Stimulated activated CD4-positive, alpha-beta T cell treated with anti-CD3 and anti-CD28 coated beads, Interleukin-2, amount 100 ng/mL, for 48 hours (primary cell): Measurements from ENCODE around the gene MYO16.

Experiments used
- DNase-seq, 2 donors: peaks; one replicate each; pipeline ENCODE4 v3.0.0-alpha.2; 2020

Gene MYO16

GRCh38 chr13:109256866-109257760 is 627.7 kb downstream of the MYO16 start:
- no peak for DNase-seq
